Endothelial cell of umbilical vein (primary cell): ENCODE data around the gene MACROD2.

Experiments used
- EZH2 ChIP-seq: IDR thresholded peaks from 2 replicates; pipeline ENCODE4 v1.6.1; 2012; ENCODE audit warnings: borderline replicate concordance, low read depth, mild to moderate bottlenecking, moderate library complexity, low read length, inconsistent platforms; ENCODE audit not compliant: severe bottlenecking
- JUN ChIP-seq: IDR thresholded peaks from 2 replicates; pipeline ENCODE4 v1.6.1; 2011; ENCODE audit warnings: borderline replicate concordance, low read depth; ENCODE audit not compliant: insufficient read length, insufficient read depth
- MYC ChIP-seq: IDR thresholded peaks from one replicate; pipeline ENCODE4 v1.6.1; 2011; ENCODE audit warnings: mild to moderate bottlenecking, low read depth, low read length
- POLR2A ChIP-seq: IDR thresholded peaks from 2 replicates; pipeline ENCODE4 v1.6.1; 2012; ENCODE audit warnings: low read depth, mild to moderate bottlenecking, control low read depth, low read length
- POLR2AphosphoS5 ChIP-seq: IDR thresholded peaks from 2 replicates; pipeline ENCODE4 v1.6.1; 2012; ENCODE audit warnings: low read depth, mild to moderate bottlenecking, control low read depth, low read length, moderate library complexity; ENCODE audit not compliant: insufficient read depth
- TF ChIP-seq, protein P1 (sequence below), 2 donors: IDR thresholded peaks; 1 replicate in 1 of 2; 2 replicates in 1 of 2; pipeline ENCODE4 v1.5.1; 2011; ENCODE audit warnings: low read length in 2 of 2, mild to moderate bottlenecking in 2 of 2, moderate library complexity in 2 of 2, control low read depth in 1 of 2, inconsistent platforms in 1 of 2, low read depth in 1 of 2; ENCODE audit not compliant: insufficient read depth in 1 of 2; ENCODE audit errors: extremely low read depth in 1 of 2
- TF ChIP-seq, protein P2 (sequence below): IDR thresholded peaks from 2 replicates; pipeline ENCODE4 v1.6.1; 2011; ENCODE audit not compliant: insufficient read depth, insufficient read length

DNA sequence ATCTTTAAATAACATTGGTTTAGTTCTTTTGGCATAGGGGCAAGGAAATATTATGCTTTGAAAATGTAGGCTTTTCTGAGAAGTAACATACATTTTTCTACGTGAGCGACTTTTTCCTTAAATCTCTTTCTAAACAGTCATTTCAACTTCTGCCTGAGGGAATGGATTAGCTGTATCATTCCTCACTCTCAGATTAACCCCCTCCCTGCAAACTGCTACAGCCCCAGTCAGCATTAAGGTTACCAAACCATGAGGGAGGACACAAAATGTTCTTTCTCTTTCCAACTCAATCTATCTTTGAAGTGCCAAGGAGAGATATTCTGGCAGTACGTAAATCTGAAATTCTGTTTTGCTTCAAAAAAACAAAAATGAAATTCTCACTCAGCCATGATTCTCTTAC is 573.4 kb downstream of the MACROD2 start:
- TF ChIP-seq EZH2 (no peak), POLR2AphosphoS5 (no peak), POLR2A (no peak), MYC (no peak), JUN (no peak)
- TF ChIP-seq, protein P1, sequence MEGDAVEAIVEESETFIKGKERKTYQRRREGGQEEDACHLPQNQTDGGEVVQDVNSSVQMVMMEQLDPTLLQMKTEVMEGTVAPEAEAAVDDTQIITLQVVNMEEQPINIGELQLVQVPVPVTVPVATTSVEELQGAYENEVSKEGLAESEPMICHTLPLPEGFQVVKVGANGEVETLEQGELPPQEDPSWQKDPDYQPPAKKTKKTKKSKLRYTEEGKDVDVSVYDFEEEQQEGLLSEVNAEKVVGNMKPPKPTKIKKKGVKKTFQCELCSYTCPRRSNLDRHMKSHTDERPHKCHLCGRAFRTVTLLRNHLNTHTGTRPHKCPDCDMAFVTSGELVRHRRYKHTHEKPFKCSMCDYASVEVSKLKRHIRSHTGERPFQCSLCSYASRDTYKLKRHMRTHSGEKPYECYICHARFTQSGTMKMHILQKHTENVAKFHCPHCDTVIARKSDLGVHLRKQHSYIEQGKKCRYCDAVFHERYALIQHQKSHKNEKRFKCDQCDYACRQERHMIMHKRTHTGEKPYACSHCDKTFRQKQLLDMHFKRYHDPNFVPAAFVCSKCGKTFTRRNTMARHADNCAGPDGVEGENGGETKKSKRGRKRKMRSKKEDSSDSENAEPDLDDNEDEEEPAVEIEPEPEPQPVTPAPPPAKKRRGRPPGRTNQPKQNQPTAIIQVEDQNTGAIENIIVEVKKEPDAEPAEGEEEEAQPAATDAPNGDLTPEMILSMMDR (IDR thresholded peaks at IDR 0.05; ENCODE audit: extremely low read depth in 1 of 2, insufficient read depth in 1 of 2, low read depth in 1 of 2, low read length in 2 of 2) = no peak
- TF ChIP-seq, protein P2, sequence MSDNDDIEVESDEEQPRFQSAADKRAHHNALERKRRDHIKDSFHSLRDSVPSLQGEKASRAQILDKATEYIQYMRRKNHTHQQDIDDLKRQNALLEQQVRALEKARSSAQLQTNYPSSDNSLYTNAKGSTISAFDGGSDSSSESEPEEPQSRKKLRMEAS = no peak
